ENCODE data around the gene AP4B1.
"Not testable (repeated sequence)": the region's sequence is repeated elsewhere in the genome, so short reads cannot be mapped to it uniquely, and the experiment has no call there.

Gene AP4B1

GRCh38 chr1:113904674-113905434 lies at the start of gene AP4B1, which contains the start of gene DCLRE1B:
Gene AP4B1, minus strand, starts transcription at chr1:113904799. Its CDS starts 82 bp downstream, at chr1:113904717.
Gene DCLRE1B, plus strand, starts transcription at chr1:113905326. Its CDS starts 261 bp downstream, at chr1:113905587.
- peak; percentile 99 for DNase-seq (ENCODE audit: low spot score)

GRCh38 chr1:113951719-113952118 lies 47.1 kb upstream of the AP4B1 start:
- no peak for DNase-seq (ENCODE audit: low spot score)

GRCh38 chr1:113950908-113951307 lies 46.3 kb upstream of the AP4B1 start:
- DNase-seq (ENCODE audit: low spot score): no peak

- no peak for DNase-seq (ENCODE audit: low spot score)
These were observed 44.4 kb upstream of the AP4B1 start for GRCh38 chr1:113949007-113949406.

- not testable (repeated sequence) for DNase-seq (ENCODE audit: low spot score)
These were observed 43.6 kb upstream of the AP4B1 start for GRCh38 chr1:113948151-113948550.

- DNase-seq (ENCODE audit: low spot score): no peak
These were observed 42.9 kb upstream of the AP4B1 start for GRCh38 chr1:113947388-113948107.

GRCh38 chr1:113946678-113947387 lies 42.2 kb upstream of the AP4B1 start:
- DNase-seq (ENCODE audit: low spot score): no peak

GRCh38 chr1:113946112-113946511 lies 41.5 kb upstream of the AP4B1 start:
- DNase-seq (ENCODE audit: low spot score): no peak

GRCh38 chr1:113945329-113945728 lies 40.7 kb upstream of the AP4B1 start:
- no peak for DNase-seq (ENCODE audit: low spot score)

GRCh38 chr1:113943028-113943811 lies 38.6 kb upstream of the AP4B1 start:
- no peak for DNase-seq (ENCODE audit: low spot score)

GRCh38 chr1:113942527-113942926 lies 37.9 kb upstream of the AP4B1 start:
- DNase-seq (ENCODE audit: low spot score): no peak

- no peak for DNase-seq (ENCODE audit: low spot score)
These were observed 36.6 kb upstream of the AP4B1 start for GRCh38 chr1:113941245-113941559.

GRCh38 chr1:113940365-113941244 lies 36.0 kb upstream of the AP4B1 start:
- no peak for DNase-seq (ENCODE audit: low spot score)

- no peak for DNase-seq (ENCODE audit: low spot score)
These were observed 33.6 kb upstream of the AP4B1 start for GRCh38 chr1:113938192-113938591.

- no peak for DNase-seq (ENCODE audit: low spot score)
These were observed 32.5 kb upstream of the AP4B1 start for GRCh38 chr1:113937146-113937545.

GRCh38 chr1:113935970-113936369 lies 31.4 kb upstream of the AP4B1 start:
- no peak for DNase-seq (ENCODE audit: low spot score)

GRCh38 chr1:113935176-113935575 lies 30.6 kb upstream of the AP4B1 start:
- no peak for DNase-seq (ENCODE audit: low spot score)

- DNase-seq (ENCODE audit: low spot score): no peak
These were observed 30.0 kb upstream of the AP4B1 start for GRCh38 chr1:113934511-113935055.

- DNase-seq (ENCODE audit: low spot score): no peak
These were observed 29.4 kb upstream of the AP4B1 start for GRCh38 chr1:113934006-113934405.

- no peak for DNase-seq (ENCODE audit: low spot score)
These were observed 26.9 kb upstream of the AP4B1 start for GRCh38 chr1:113931451-113931851.
